ENCODE results near the gene CDKAL1. TPM values are rescaled to one million over a fixed set of nuclear protein-coding genes. Genes with fewer than 3 reads are reported as not detected.

The CDKAL1 gene
- total and polyA plus RNA-seq, 10 of the 15 experiments (the other 5 are each of a cell fraction or from before 2014, with no cell fraction given): 10.7 to 26.9 (median 17.3) TPM

DNA sequence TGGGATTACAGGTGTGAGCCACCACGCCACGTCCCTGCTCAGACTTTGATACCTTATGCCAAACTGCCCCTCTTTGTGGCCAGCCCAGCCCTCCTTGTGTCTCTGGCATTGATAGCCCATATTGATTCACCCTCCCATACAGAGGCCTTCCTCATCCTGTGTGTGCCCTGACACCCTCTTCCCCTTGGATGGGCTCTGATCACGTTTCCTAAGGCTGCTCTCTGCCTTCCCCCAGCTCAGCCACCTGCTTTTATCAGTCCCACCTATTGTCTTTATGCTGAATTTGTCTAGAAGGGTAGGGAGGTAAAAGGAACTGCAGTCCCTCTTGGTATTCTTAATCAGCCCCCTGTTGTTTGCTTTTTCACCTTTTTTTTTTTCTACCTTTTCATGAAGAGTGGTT, 95.9 kb downstream of the CDKAL1 start (continued):
- TF ChIP-seq, protein P1, sequence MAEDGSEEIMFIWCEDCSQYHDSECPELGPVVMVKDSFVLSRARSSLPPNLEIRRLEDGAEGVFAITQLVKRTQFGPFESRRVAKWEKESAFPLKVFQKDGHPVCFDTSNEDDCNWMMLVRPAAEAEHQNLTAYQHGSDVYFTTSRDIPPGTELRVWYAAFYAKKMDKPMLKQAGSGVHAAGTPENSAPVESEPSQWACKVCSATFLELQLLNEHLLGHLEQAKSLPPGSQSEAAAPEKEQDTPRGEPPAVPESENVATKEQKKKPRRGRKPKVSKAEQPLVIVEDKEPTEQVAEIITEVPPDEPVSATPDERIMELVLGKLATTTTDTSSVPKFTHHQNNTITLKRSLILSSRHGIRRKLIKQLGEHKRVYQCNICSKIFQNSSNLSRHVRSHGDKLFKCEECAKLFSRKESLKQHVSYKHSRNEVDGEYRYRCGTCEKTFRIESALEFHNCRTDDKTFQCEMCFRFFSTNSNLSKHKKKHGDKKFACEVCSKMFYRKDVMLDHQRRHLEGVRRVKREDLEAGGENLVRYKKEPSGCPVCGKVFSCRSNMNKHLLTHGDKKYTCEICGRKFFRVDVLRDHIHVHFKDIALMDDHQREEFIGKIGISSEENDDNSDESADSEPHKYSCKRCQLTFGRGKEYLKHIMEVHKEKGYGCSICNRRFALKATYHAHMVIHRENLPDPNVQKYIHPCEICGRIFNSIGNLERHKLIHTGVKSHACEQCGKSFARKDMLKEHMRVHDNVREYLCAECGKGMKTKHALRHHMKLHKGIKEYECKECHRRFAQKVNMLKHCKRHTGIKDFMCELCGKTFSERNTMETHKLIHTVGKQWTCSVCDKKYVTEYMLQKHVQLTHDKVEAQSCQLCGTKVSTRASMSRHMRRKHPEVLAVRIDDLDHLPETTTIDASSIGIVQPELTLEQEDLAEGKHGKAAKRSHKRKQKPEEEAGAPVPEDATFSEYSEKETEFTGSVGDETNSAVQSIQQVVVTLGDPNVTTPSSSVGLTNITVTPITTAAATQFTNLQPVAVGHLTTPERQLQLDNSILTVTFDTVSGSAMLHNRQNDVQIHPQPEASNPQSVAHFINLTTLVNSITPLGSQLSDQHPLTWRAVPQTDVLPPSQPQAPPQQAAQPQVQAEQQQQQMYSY (CRISPR knock-in tag; IDR thresholded peaks at IDR 0.05): no peak
- no peak for TF ChIP-seq NBN (IDR thresholded peaks at IDR 0.05)

DNA sequence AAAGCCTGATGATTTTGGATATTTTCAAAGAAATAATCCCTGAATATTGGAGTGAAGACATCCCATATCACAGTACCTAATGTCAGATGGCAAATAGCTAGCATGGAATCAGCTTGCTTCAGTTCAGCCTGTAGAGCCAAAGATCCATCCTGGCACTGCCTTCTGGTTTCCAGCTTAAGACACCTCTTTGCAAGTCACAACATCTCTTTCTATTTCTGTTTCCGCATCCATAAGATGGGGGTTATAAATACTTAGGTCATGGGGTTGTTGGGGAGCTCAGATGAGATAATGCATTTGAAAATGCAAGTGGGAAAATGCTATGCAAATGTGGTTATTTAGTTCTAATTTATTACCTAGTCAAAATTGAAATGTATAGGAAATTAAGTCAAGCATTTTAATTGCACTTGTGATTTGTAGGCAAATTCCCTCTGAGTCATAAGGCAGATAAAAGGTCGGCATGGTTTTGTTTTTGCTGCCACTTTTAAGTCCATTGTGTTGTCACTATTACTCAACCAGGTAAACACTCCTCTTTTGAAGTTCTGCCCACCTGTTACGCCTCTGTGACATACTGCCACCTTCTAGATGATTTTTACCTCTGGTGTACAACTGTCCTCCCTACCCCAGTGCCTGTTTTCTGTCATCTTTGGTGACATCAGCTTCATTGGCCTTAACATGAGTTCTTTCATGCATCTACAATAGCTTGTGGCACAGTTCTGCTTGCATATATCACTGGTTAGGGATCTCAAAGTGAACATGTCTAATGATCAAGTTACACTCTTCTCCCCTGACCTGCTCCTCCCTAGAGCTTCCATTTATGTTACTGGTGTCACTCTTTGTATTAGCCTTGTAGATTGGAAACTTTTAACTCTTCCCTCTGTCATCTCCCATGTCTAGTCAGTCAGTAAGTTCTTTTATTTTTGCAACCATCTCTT, 96.6 kb downstream of the CDKAL1 start:
- no peaks in the 10 kb centered on the region; the same call in 2 of the 3 replicates for H3K9me3 ChIP-seq (replicated peaks; ENCODE audit: control insufficient read depth, insufficient read depth, low read length)
- ATAC-seq (peak; percentile 87), FAIRE-seq (no peak), DNase-seq (ENCODE audit: low read depth, low spot score) (peak; percentile 9)
- CTCF ChIA-PET: interaction anchor here (1.1 kb wide), 1 partner anchor 11 kb away, joined by 3 read pairs; no protein-coding TSS in a partner anchor
- RAD21 ChIA-PET (ENCODE audit: unreplicated experiment): interaction anchor here (1.2 kb wide), 1 partner anchor 20 kb away, joined by 3 read pairs; no protein-coding TSS in a partner anchor
- POLR2A ChIA-PET: interaction anchor here (0.5 kb wide), 2 partner anchors 12 to 27 kb away, joined by 3 read pairs; no protein-coding TSS in a partner anchor
- H3K79me2 ChIP-seq (ENCODE audit: control insufficient read depth, insufficient read depth, low read length): no peaks in the 10 kb centered on the region
- H4K20me1 ChIP-seq (ENCODE audit: control insufficient read depth, insufficient read depth): no peaks in the 10 kb centered on the region
- H3K4me1 ChIP-seq (ENCODE audit: control insufficient read depth, insufficient read depth, low read length): 0 out of 2 replicates have a peak, but pooled peaks cover 7% of the 10 kb centered on the region
- H3K4me3 ChIP-seq: no peak overlapping the region
- H3K36me3 ChIP-seq (ENCODE audit: control insufficient read depth in 2 of 2, insufficient read depth in 2 of 2, low read length in 1 of 2): no peaks in the 10 kb centered on the region
- no peak overlapping the region for H2AFZ ChIP-seq (ENCODE audit: control insufficient read depth, low read depth, low read length)
- SMC1A ChIA-PET (ENCODE audit: uncharacterized antibody, unreplicated experiment): interaction anchor here (0.6 to 1.4 kb wide), 5 partner anchors 18 to 1002 kb away, joined by 3 to 4 read pairs (median 3); no protein-coding TSS in a partner anchor
- intact Hi-C loops (cut with micrococcal nuclease; ENCODE audit: unreplicated experiment): no loop called here
- WGBS (ENCODE audit: insufficient coverage, insufficient replicate concordance, low lambda C conversion rate, missing lambda C conversion rate): 65% methylated on average over 3 of the region's 3 CpGs
- H3K9ac ChIP-seq (ENCODE audit: control insufficient read depth, insufficient read depth, low read length): no peak overlapping the region
- in situ Hi-C loops (cut with MboI): no loop called here
- no TSS peak for BruUV-seq (replicated peaks)
- H3K4me2 ChIP-seq (ENCODE audit: control insufficient read depth, insufficient read depth): no peak overlapping the region
- H3K27ac ChIP-seq (ENCODE audit: control insufficient read depth, insufficient read depth): no peak overlapping the region
- H3K27me3 ChIP-seq (replicated peaks in 1 of 2; ENCODE audit: control insufficient read depth in 2 of 2, insufficient read depth in 2 of 2, low read length in 1 of 2): no peaks in the 10 kb centered on the region
- no peak for TF ChIP-seq CHD2 (IDR thresholded peaks at IDR 0.05; ENCODE audit: borderline replicate concordance, low read depth, low read length)
- TF ChIP-seq NR2F1 (conservative IDR thresholded peaks at IDR 0.05): peak; percentile 67; the same call in 1 of the 2 replicates
- TF ChIP-seq, protein P2, sequence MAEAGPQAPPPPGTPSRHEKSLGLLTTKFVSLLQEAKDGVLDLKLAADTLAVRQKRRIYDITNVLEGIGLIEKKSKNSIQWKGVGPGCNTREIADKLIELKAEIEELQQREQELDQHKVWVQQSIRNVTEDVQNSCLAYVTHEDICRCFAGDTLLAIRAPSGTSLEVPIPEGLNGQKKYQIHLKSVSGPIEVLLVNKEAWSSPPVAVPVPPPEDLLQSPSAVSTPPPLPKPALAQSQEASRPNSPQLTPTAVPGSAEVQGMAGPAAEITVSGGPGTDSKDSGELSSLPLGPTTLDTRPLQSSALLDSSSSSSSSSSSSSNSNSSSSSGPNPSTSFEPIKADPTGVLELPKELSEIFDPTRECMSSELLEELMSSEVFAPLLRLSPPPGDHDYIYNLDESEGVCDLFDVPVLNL (IDR thresholded peaks at IDR 0.05; ENCODE audit: low read depth, low read length): no peak
- TF ChIP-seq KLF5 (IDR thresholded peaks at IDR 0.05; ENCODE audit: partially characterized antibody): no peak
- no peak for TF ChIP-seq MEF2B (IDR thresholded peaks at IDR 0.05; ENCODE audit: partially characterized antibody, poor library complexity, severe bottlenecking)
- TF ChIP-seq EED (IDR thresholded peaks at IDR 0.05; ENCODE audit: low read depth): no peak
- TF ChIP-seq MYB (IDR thresholded peaks at IDR 0.05; ENCODE audit: borderline replicate concordance, low read depth, low read length): no peak
- TF ChIP-seq SPI1 (IDR thresholded peaks at IDR 0.05; ENCODE audit: borderline replicate concordance, insufficient read depth, low read depth, low read length): no peak
- TF ChIP-seq, protein P3, sequence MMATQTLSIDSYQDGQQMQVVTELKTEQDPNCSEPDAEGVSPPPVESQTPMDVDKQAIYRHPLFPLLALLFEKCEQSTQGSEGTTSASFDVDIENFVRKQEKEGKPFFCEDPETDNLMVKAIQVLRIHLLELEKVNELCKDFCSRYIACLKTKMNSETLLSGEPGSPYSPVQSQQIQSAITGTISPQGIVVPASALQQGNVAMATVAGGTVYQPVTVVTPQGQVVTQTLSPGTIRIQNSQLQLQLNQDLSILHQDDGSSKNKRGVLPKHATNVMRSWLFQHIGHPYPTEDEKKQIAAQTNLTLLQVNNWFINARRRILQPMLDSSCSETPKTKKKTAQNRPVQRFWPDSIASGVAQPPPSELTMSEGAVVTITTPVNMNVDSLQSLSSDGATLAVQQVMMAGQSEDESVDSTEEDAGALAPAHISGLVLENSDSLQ (IDR thresholded peaks at IDR 0.05): no peak
- no peak for TF ChIP-seq SMC3 (IDR thresholded peaks at IDR 0.05; ENCODE audit: borderline replicate concordance, low read length)
- no peak for TF ChIP-seq ZSCAN29 (IDR thresholded peaks at IDR 0.05)
